NCI-H2196 treated with DMSO at 0.1 percent for 48 hours (cell line): ENCODE results near the gene SLC2A5.

Source experiments
- DNase-seq: peaks from one replicate; lab custom pipeline; 2025; ENCODE audit not compliant: unreplicated experiment; lab: John Stamatoyannopoulos, UW

Gene SLC2A5

GRCh38 chr1:9062846-9063245 lies 6.6 kb downstream of the SLC2A5 start:
- DNase-seq: no peak

- no peak for DNase-seq
These were observed 7.4 kb downstream of the SLC2A5 start for GRCh38 chr1:9062021-9062471.

- no peak for DNase-seq
These were observed 8.0 kb downstream of the SLC2A5 start for GRCh38 chr1:9061252-9061960.

- no peak for DNase-seq
These were observed 9.3 kb downstream of the SLC2A5 start for GRCh38 chr1:9059891-9060744.

- DNase-seq: no peak
These were observed 11.0 kb downstream of the SLC2A5 start for GRCh38 chr1:9058465-9058864.

GRCh38 chr1:9057851-9058250 lies 11.6 kb downstream of the SLC2A5 start:
- no peak for DNase-seq

- no peak for DNase-seq
These were observed 17.0 kb downstream of the SLC2A5 start for GRCh38 chr1:9052272-9053049.

GRCh38 chr1:9051379-9051778 lies 18.1 kb downstream of the SLC2A5 start:
- no peak for DNase-seq

GRCh38 chr1:9050803-9051202 lies 18.6 kb downstream of the SLC2A5 start:
- DNase-seq: no peak

GRCh38 chr1:9048551-9048950 lies 20.9 kb downstream of the SLC2A5 start:
- no peak for DNase-seq

- DNase-seq: no peak
These were observed 22.4 kb downstream of the SLC2A5 start for GRCh38 chr1:9047019-9047418.

GRCh38 chr1:9045861-9046510 lies 23.4 kb downstream of the SLC2A5 start:
- DNase-seq: no peak

- no peak for DNase-seq
These were observed 25.2 kb downstream of the SLC2A5 start for GRCh38 chr1:9044236-9044635.

GRCh38 chr1:9042272-9042671 lies 27.2 kb downstream of the SLC2A5 start:
- no peak for DNase-seq

- DNase-seq: no peak
These were observed 28.2 kb downstream of the SLC2A5 start for GRCh38 chr1:9041116-9041779.

GRCh38 chr1:9040659-9041030 lies 28.8 kb downstream of the SLC2A5 start:
- no peak for DNase-seq

GRCh38 chr1:9039761-9040658 lies 29.4 kb downstream of the SLC2A5 start:
- DNase-seq: no peak

GRCh38 chr1:9038881-9039760 lies 30.3 kb downstream of the SLC2A5 start:
- DNase-seq: no peak

- no peak for DNase-seq
These were observed 31.1 kb downstream of the SLC2A5 start for GRCh38 chr1:9038338-9038650.
